ENCODE results near the gene OVCA2. TPM values are rescaled to one million over a fixed set of nuclear protein-coding genes. Genes with fewer than 3 reads are reported as not detected.

OVCA2 gene
- total and polyA plus RNA-seq, 4 donors, result 11.1 to 55.4 (median 37.4) TPM

GRCh38 chr17:2025622-2026309 lies 16.1 kb upstream of the OVCA2 start:
- H3K9me3 ChIP-seq (ENCODE audit: control insufficient read depth in 4 of 4, insufficient read depth in 3 of 4, low read length in 3 of 4), result no peaks in the 10 kb centered on the region
- peak; percentile 69 for TF ChIP-seq CTCF (IDR thresholded peaks at IDR 0.05; ENCODE audit: control extremely low read depth, extremely low read depth)
- DNase-seq, result peak; percentile 77 to 78 (median 77)
- ATAC-seq (ENCODE audit: insufficient read depth, low FRiP score), result no peak
- peaks cover 0 to 22% (median 5%) of the 10 kb centered on the region in 5 donors for H3K4me1 ChIP-seq (ENCODE audit: control insufficient read depth in 5 of 5, insufficient read depth in 5 of 5, low read length in 5 of 5)
- peak overlapping the region in 1 of 2 donors; percentile 43 for H3K27ac ChIP-seq (ENCODE audit: low read depth in 1 of 2, low read length in 1 of 2)
- H3K9ac ChIP-seq (ENCODE audit: insufficient read depth in 1 of 2, low read length in 2 of 2), result no peak overlapping the region
- H3K27me3 ChIP-seq (ENCODE audit: control insufficient read depth in 3 of 3, insufficient read depth in 3 of 3, low read length in 2 of 3), result peaks cover 3 to 34% (median 30%) of the 10 kb centered on the region in 3 donors
- no peaks in the 10 kb centered on the region for H3K36me3 ChIP-seq (ENCODE audit: control insufficient read depth in 4 of 4, insufficient read depth in 4 of 4, low read length in 4 of 4)
- no peak overlapping the region for H3K4me3 ChIP-seq
- 2% methylated on average over 54 to 55 of the region's 55 CpGs for WGBS, 2 donors

- no peak for TF ChIP-seq CTCF (IDR thresholded peaks at IDR 0.05; ENCODE audit: control extremely low read depth, extremely low read depth)
- H3K27ac ChIP-seq (ENCODE audit: low read depth in 1 of 2, low read length in 1 of 2), result no peak overlapping the region
- no peak overlapping the region for H3K9ac ChIP-seq (ENCODE audit: insufficient read depth in 1 of 2, low read length in 2 of 2)
- H3K9me3 ChIP-seq (ENCODE audit: control insufficient read depth in 4 of 4, insufficient read depth in 3 of 4, low read length in 3 of 4), result no peaks in the 10 kb centered on the region
- DNase-seq (no peak), ATAC-seq (ENCODE audit: insufficient read depth, low FRiP score) (no peak)
- H3K36me3 ChIP-seq (ENCODE audit: control insufficient read depth in 4 of 4, insufficient read depth in 4 of 4, low read length in 4 of 4), result no peaks in the 10 kb centered on the region
- H3K4me3 ChIP-seq, result no peak overlapping the region
- WGBS, 2 donors, result 70 to 81% methylated on average over 11 of the region's 11 CpGs
- H3K27me3 ChIP-seq (ENCODE audit: control insufficient read depth in 3 of 3, insufficient read depth in 3 of 3, low read length in 2 of 3), result peaks cover 3 to 25% (median 22%) of the 10 kb centered on the region in 3 donors
- H3K4me1 ChIP-seq (ENCODE audit: control insufficient read depth in 5 of 5, insufficient read depth in 5 of 5, low read length in 5 of 5), result peaks cover 0 to 25% (median 8%) of the 10 kb centered on the region in 5 donors
These were observed 14.1 kb upstream of the OVCA2 start for GRCh38 chr17:2027528-2028233.

DNA sequence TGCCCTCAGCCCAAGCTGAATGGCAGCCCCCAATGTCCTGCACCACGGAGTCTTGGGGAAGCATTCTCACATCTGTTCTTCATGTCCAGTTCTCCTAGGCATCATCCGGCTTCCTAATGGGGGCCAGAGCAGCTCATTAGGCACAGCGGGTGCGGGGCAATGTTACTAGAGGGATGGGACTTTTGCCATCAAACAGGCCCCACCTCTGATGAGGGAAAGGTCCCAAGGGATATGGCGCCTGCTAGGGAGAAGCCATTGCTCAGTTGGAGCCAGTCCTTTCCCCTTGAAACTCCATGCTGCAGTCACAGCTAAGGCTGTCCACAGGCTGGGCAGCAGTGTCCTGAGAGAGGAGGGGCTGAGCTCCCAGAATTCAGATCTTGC lies 13.6 kb upstream of the OVCA2 start:
- 85 to 93% methylated on average over 5 of the region's 5 CpGs for WGBS, 2 donors
- Histone ChIP-seq H3K27me3 (ENCODE audit: control insufficient read depth in 3 of 3, insufficient read depth in 3 of 3, low read length in 2 of 3) (peaks cover 3 to 20% (median 18%) of the 10 kb centered on the region in 3 donors), H3K9me3 (ENCODE audit: control insufficient read depth in 4 of 4, insufficient read depth in 3 of 4, low read length in 3 of 4) (no peaks in the 10 kb centered on the region), H3K4me1 (ENCODE audit: control insufficient read depth in 5 of 5, insufficient read depth in 5 of 5, low read length in 5 of 5) (peaks cover 0 to 25% (median 6%) of the 10 kb centered on the region in 5 donors), H3K27ac (ENCODE audit: low read depth in 1 of 2, low read length in 1 of 2) (no peak overlapping the region), H3K4me3 (no peak overlapping the region), H3K36me3 (ENCODE audit: control insufficient read depth in 4 of 4, insufficient read depth in 4 of 4, low read length in 4 of 4) (no peaks in the 10 kb centered on the region), H3K9ac (ENCODE audit: insufficient read depth in 1 of 2, low read length in 2 of 2) (no peak overlapping the region)
- DNase-seq (no peak), ATAC-seq (ENCODE audit: insufficient read depth, low FRiP score) (no peak)
- no peak for TF ChIP-seq CTCF (IDR thresholded peaks at IDR 0.05; ENCODE audit: control extremely low read depth, extremely low read depth)
